Uterus (tissue), 2 donors: Measurements from ENCODE around the gene ZNF735.

Experiments
- CTCF ChIP-seq, 4 experiments: fragments of 200-600 bp in 2 of 4; fragments of 450-650 bp in 2 of 4; sonication (generic) in 2 of 4; IDR thresholded peaks; one replicate each; pipeline ENCODE4 v1.5.1; 2016 to 2019; ENCODE audit warnings: antibody characterized with exemption in 4 of 4, mild to moderate bottlenecking in 2 of 4, moderate library complexity in 1 of 4
- POLR2A ChIP-seq, 2 donors: fragments of 450-650 bp; IDR thresholded peaks; one replicate each; pipeline ENCODE4 v1.6.1; 2016; ENCODE audit warnings: antibody characterized with exemption in 2 of 2, mild to moderate bottlenecking in 1 of 2, moderate library complexity in 1 of 2

- no peak for TF ChIP-seq CTCF (IDR thresholded peaks at IDR 0.05)
- TF ChIP-seq POLR2A (IDR thresholded peaks at IDR 0.05) = no peak
These were observed 25.4 kb upstream of the ZNF735 start for GRCh38 chr7:64181586-64181985.
